KMS-11 (cell line): ENCODE measurements around the gene NR0B2.
A peak's percentile ranks its signal among the peaks of the same experiment; 100 is the strongest.

ENCODE experiments used
- H2AFZ ChIP-seq: fragments of 200-600 bp; sonication (generic); 2 replicates; pipeline ENCODE4 v1.6.1; 2016; ENCODE audit warnings: antibody characterized with exemption, mixed run types, low read depth
- H3K27ac ChIP-seq: fragments of 200-600 bp; sonication (generic); 2 replicates; pipeline ENCODE4 v1.6.1; 2016; ENCODE audit warnings: mild to moderate bottlenecking, mixed run types
- H3K27me3 ChIP-seq: fragments of 200-600 bp; sonication (generic); 2 replicates; pipeline ENCODE4 v1.6.1; 2017; ENCODE audit warnings: mild to moderate bottlenecking, low read depth, mixed run types, moderate library complexity; ENCODE audit not compliant: insufficient read depth
- H3K36me3 ChIP-seq: fragments of 200-600 bp; sonication (generic); 2 replicates; pipeline ENCODE4 v1.6.1; 2017; ENCODE audit warnings: mild to moderate bottlenecking, mixed run types; ENCODE audit not compliant: insufficient read depth
- H3K4me1 ChIP-seq: fragments of 200-600 bp; sonication (generic); 2 replicates; pipeline ENCODE4 v1.6.1; 2016; ENCODE audit warnings: mild to moderate bottlenecking, low read depth, mixed run types; ENCODE audit not compliant: poor library complexity, severe bottlenecking
- H3K4me2 ChIP-seq: fragments of 200-600 bp; sonication (generic); 2 replicates; pipeline ENCODE4 v1.7.0; 2016; ENCODE audit warnings: mild to moderate bottlenecking, mixed run types
- H3K4me3 ChIP-seq: fragments of 200-600 bp; sonication (generic); IDR thresholded peaks from 2 replicates; pipeline ENCODE4 v1.6.1; 2017; ENCODE audit warnings: low read depth, low read length, mixed read lengths; ENCODE audit not compliant: insufficient read depth
- H3K79me2 ChIP-seq: fragments of 200-600 bp; sonication (generic); 2 replicates; pipeline ENCODE4 v1.6.1; 2016; ENCODE audit warnings: low read depth, mixed run types; ENCODE audit not compliant: insufficient read depth
- H3K9ac ChIP-seq: fragments of 200-600 bp; sonication (generic); 2 replicates; pipeline ENCODE4 v1.6.1; 2016; ENCODE audit warnings: mild to moderate bottlenecking, mixed run types
- H4K20me1 ChIP-seq: fragments of 200-600 bp; sonication (generic); 2 replicates; pipeline ENCODE4 v1.6.1; 2016; ENCODE audit warnings: mild to moderate bottlenecking, mixed run types; ENCODE audit not compliant: insufficient read depth
- TF ChIP-seq, protein P1 (sequence below): fragments of 200-600 bp; sonication (generic); conservative IDR thresholded peaks from 2 replicates; pipeline ENCODE4 v1.6.1; 2017; ENCODE audit warnings: low read depth, mild to moderate bottlenecking, antibody characterized with exemption, low read length, moderate library complexity, mixed read lengths

The NR0B2 gene

DNA sequence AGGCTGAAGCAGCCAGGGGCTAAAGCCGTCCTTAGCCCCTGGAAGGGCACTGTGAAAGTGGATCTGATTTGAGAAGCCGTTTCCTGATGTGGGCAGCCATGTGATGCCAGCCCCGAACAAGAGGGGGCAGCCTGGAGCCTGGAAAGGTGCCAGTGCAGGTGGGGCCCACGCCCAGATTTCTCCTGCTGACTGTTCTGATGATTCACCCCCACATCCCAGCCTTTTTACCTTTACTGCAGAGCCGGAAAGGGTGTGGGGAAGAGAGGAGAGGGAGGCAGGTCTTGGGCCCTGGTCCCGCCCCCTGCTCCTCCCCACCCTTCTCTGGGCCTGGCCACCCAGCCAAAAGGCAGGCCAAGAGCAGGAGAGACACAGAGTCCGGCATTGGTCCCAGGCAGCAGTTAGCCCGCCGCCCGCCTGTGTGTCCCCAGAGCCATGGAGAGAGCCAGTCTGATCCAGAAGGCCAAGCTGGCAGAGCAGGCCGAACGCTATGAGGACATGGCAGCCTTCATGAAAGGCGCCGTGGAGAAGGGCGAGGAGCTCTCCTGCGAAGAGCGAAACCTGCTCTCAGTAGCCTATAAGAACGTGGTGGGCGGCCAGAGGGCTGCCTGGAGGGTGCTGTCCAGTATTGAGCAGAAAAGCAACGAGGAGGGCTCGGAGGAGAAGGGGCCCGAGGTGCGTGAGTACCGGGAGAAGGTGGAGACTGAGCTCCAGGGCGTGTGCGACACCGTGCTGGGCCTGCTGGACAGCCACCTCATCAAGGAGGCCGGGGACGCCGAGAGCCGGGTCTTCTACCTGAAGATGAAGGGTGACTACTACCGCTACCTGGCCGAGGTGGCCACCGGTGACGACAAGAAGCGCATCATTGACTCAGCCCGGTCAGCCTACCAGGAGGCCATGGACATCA is 50.7 kb downstream of the NR0B2 start, which contains the start of gene SFN:
TSS of gene SFN (plus strand) at position 369 of the 904 bp plus-strand sequence. CDS start at position 433, 64 bp downstream.
- Histone ChIP-seq H3K4me2 (peak within 1 kb of the TSS; percentile 90), H3K4me1 (peaks cover 14% of the 10 kb centered on the region), H3K4me3 (no peak within 1 kb of the TSS), H4K20me1 (no peaks in the 10 kb centered on the region), H3K27ac (peak within 1 kb of the TSS; percentile 98; the same call in 1 of the 2 replicates), H3K9ac (peak within 1 kb of the TSS; percentile 96; the same call in 1 of the 2 replicates), H3K36me3 (no peaks in the 10 kb centered on the region), H3K27me3 (no peaks in the 10 kb centered on the region), H3K79me2 (no peaks in the 10 kb centered on the region), H2AFZ (peak within 1 kb of the TSS; percentile 92; the same call in 1 of the 2 replicates)
- TF ChIP-seq, protein P1, sequence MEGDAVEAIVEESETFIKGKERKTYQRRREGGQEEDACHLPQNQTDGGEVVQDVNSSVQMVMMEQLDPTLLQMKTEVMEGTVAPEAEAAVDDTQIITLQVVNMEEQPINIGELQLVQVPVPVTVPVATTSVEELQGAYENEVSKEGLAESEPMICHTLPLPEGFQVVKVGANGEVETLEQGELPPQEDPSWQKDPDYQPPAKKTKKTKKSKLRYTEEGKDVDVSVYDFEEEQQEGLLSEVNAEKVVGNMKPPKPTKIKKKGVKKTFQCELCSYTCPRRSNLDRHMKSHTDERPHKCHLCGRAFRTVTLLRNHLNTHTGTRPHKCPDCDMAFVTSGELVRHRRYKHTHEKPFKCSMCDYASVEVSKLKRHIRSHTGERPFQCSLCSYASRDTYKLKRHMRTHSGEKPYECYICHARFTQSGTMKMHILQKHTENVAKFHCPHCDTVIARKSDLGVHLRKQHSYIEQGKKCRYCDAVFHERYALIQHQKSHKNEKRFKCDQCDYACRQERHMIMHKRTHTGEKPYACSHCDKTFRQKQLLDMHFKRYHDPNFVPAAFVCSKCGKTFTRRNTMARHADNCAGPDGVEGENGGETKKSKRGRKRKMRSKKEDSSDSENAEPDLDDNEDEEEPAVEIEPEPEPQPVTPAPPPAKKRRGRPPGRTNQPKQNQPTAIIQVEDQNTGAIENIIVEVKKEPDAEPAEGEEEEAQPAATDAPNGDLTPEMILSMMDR, result peak; percentile 46; the same call in 1 of the 2 replicates

DNA sequence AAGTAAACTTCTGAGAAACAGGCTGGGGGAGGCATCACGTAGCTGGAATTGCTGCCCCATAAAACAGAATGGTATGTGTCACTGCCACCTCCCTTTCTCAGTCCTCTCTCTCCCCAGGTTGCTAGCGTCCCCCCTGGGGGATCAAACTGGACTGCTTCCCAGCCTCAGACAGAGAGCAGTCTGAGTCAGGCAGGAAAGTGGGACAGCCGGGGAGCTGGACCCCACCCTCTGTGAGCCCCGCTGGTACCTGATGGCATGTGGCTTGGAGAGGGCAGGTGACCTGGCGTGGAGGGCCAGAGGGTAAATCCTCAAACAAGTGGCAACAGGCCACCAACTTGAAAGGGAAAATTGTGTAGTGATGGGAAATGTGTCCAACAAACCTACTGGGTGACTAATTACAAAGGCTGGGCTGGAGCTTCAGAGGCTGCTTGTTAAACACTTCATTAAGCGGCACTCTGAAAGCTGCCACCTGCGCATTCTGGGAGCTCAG is 51.8 kb downstream of the NR0B2 start:
- peaks cover 14% of the 10 kb centered on the region for H3K4me1 ChIP-seq
- H3K9ac ChIP-seq, result no peak overlapping the region
- H3K27ac ChIP-seq, result no peak overlapping the region
- no peaks in the 10 kb centered on the region for H3K27me3 ChIP-seq
- H3K4me3 ChIP-seq, result no peak overlapping the region
- H3K36me3 ChIP-seq, result no peaks in the 10 kb centered on the region
- no peak overlapping the region for H2AFZ ChIP-seq
- no peaks in the 10 kb centered on the region for H4K20me1 ChIP-seq
- H3K4me2 ChIP-seq, result no peak overlapping the region
- TF ChIP-seq, protein P1, result no peak
- no peaks in the 10 kb centered on the region for H3K79me2 ChIP-seq
